H9 (cell line): Measurements from ENCODE around the gene HPRT1. TPM values are rescaled to one million over a fixed set of nuclear protein-coding genes. Genes with fewer than 3 reads are reported as not detected.
A peak's percentile ranks its signal among the peaks of the same experiment; 100 is the strongest.

Experiments
- DNase-seq: peaks from one replicate; pipeline ENCODE4 v3.0.0-alpha.2; 2017
- H2AFZ ChIP-seq: one replicate; pipeline ENCODE4 v1.6.1; 2013; ENCODE audit warnings: mild to moderate bottlenecking, low read length, control low read depth, moderate library complexity
- H2AK5ac ChIP-seq: 2 replicates; pipeline ENCODE4 v1.6.1; 2013; ENCODE audit warnings: low read length, control low read depth, mixed read lengths; ENCODE audit not compliant: insufficient read length
- H2BK120ac ChIP-seq: one replicate; pipeline ENCODE4 v1.6.1; 2013; ENCODE audit warnings: low read depth, mild to moderate bottlenecking, low read length, control low read depth, inconsistent platforms; ENCODE audit not compliant: poor library complexity, severe bottlenecking
- H2BK12ac ChIP-seq: 2 replicates; pipeline ENCODE4 v1.6.1; 2013; ENCODE audit warnings: low read length, control low read depth, mixed read lengths, low read depth; ENCODE audit not compliant: insufficient read length
- H2BK15ac ChIP-seq: 2 replicates; pipeline ENCODE4 v1.6.1; 2013; ENCODE audit warnings: low read depth, low read length, control low read depth
- H2BK20ac ChIP-seq: one replicate; pipeline ENCODE4 v1.6.1; 2013; ENCODE audit warnings: low read depth, mild to moderate bottlenecking, low read length, control low read depth, inconsistent platforms; ENCODE audit not compliant: poor library complexity, severe bottlenecking
- H2BK5ac ChIP-seq: 2 replicates; pipeline ENCODE4 v1.6.1; 2013; ENCODE audit warnings: low read length, control low read depth, mixed read lengths; ENCODE audit not compliant: insufficient read length
- H3K14ac ChIP-seq: 2 replicates; pipeline ENCODE4 v1.6.1; 2013; ENCODE audit warnings: low read length, control low read depth; ENCODE audit not compliant: insufficient read depth
- H3K18ac ChIP-seq: 2 replicates; pipeline ENCODE4 v1.6.1; 2013; ENCODE audit warnings: low read depth, mild to moderate bottlenecking, mixed read lengths, low read length, control low read depth; ENCODE audit not compliant: insufficient read length
- H3K23ac ChIP-seq: 2 replicates; pipeline ENCODE4 v1.6.1; 2013; ENCODE audit warnings: low read length, control low read depth, mixed read lengths, low read depth; ENCODE audit not compliant: insufficient read length
- H3K23me2 ChIP-seq: 2 replicates; pipeline ENCODE4 v1.6.1; 2013; ENCODE audit warnings: low read depth, mild to moderate bottlenecking, mixed read lengths, low read length, control low read depth; ENCODE audit not compliant: insufficient read length, poor library complexity, severe bottlenecking
- H3K27ac ChIP-seq: 2 replicates; pipeline ENCODE4 v1.5.1; 2013; ENCODE audit warnings: low read length, control low read depth, mixed read lengths, low read depth; ENCODE audit not compliant: insufficient read length
- H3K27me3 ChIP-seq: 2 replicates; pipeline ENCODE4 v1.6.1; 2013; ENCODE audit warnings: low read length, control low read depth, inconsistent platforms; ENCODE audit not compliant: insufficient read depth
- H3K4ac ChIP-seq: 2 replicates; pipeline ENCODE4 v1.6.1; 2013; ENCODE audit warnings: low read depth, mild to moderate bottlenecking, control low read depth, inconsistent platforms, low read length, moderate library complexity
- H3K4me1 ChIP-seq: 2 replicates; pipeline ENCODE4 v1.6.1; 2013; ENCODE audit warnings: low read length, control low read depth, inconsistent platforms; ENCODE audit not compliant: insufficient read depth
- H3K4me2 ChIP-seq: 2 replicates; pipeline ENCODE4 v1.6.1; 2013; ENCODE audit warnings: low read length, control low read depth, mixed read lengths; ENCODE audit not compliant: insufficient read length, insufficient read depth
- H3K56ac ChIP-seq: 2 replicates; pipeline ENCODE4 v1.6.1; 2013; ENCODE audit warnings: low read depth, mild to moderate bottlenecking, mixed read lengths, low read length, control low read depth; ENCODE audit not compliant: insufficient read length
- H3K79me1 ChIP-seq: 2 replicates; pipeline ENCODE4 v1.6.1; 2013; ENCODE audit warnings: low read depth, mild to moderate bottlenecking, moderate library complexity, low read length, control low read depth, inconsistent platforms; ENCODE audit not compliant: insufficient read depth, poor library complexity, severe bottlenecking
- H3K79me2 ChIP-seq: 2 replicates; pipeline ENCODE4 v1.6.1; 2013; ENCODE audit warnings: low read length, control low read depth, inconsistent platforms; ENCODE audit not compliant: insufficient read depth
- H3K9ac ChIP-seq: 2 replicates; pipeline ENCODE4 v1.6.1; 2013; ENCODE audit warnings: low read length, control low read depth, mixed read lengths; ENCODE audit not compliant: insufficient read length; ENCODE audit errors: extremely low read depth
- H3K9me3 ChIP-seq: one replicate; pipeline ENCODE4 v1.6.1; 2013; ENCODE audit warnings: low read depth, low read length, inconsistent platforms; ENCODE audit not compliant: control insufficient read depth
- H3T11ph ChIP-seq: one replicate; pipeline ENCODE4 v1.6.1; 2013; ENCODE audit warnings: mild to moderate bottlenecking, low read length, control low read depth, inconsistent platforms
- H4K20me1 ChIP-seq: one replicate; pipeline ENCODE4 v1.6.1; 2013; ENCODE audit not compliant: control insufficient read depth, insufficient read length, insufficient read depth
- H4K5ac ChIP-seq: 2 replicates; pipeline ENCODE4 v1.6.1; 2013; ENCODE audit warnings: low read depth, mild to moderate bottlenecking, mixed read lengths, low read length, control low read depth; ENCODE audit not compliant: insufficient read length
- H4K8ac ChIP-seq: replicated peaks from 2 replicates; pipeline ENCODE4 v1.6.1; 2013; ENCODE audit warnings: low read length, control low read depth, mixed read lengths, low read depth; ENCODE audit not compliant: insufficient read length
- H4K91ac ChIP-seq: 2 replicates; pipeline ENCODE4 v1.6.1; 2013; ENCODE audit warnings: low read depth, mild to moderate bottlenecking, moderate library complexity, mixed read lengths, low read length, control low read depth; ENCODE audit not compliant: insufficient read length
- H3K27ac Mint-ChIP-seq, 3 experiments: 2 replicates in 2 of 3; 3 replicates in 1 of 3; pipeline ENCODE4 v1.8.0; 2020 to 2021; ENCODE audit warnings: mixed read lengths in 3 of 3, mild to moderate bottlenecking in 1 of 3, moderate library complexity in 1 of 3
- H3K27me3 Mint-ChIP-seq: 2 replicates; pipeline ENCODE4 v1.8.0; 2021; ENCODE audit warnings: low read depth, mild to moderate bottlenecking, moderate library complexity, mixed read lengths
- H3K36me3 Mint-ChIP-seq, 3 experiments: 2 replicates in 2 of 3; 3 replicates in 1 of 3; pipeline ENCODE4 v1.8.0; 2020 to 2021; ENCODE audit warnings: low read depth in 3 of 3, mixed read lengths in 3 of 3; ENCODE audit not compliant: insufficient read depth in 1 of 3
- H3K4me1 Mint-ChIP-seq, 2 experiments: 2 replicates each; pipeline ENCODE4 v1.8.0; 2020; ENCODE audit warnings: mixed read lengths in 2 of 2
- H3K4me3 Mint-ChIP-seq, 2 experiments: 2 replicates in 1 of 2; 3 replicates in 1 of 2; pipeline ENCODE4 v1.8.0; 2020 to 2021; ENCODE audit warnings: mild to moderate bottlenecking in 2 of 2, mixed read lengths in 2 of 2, moderate library complexity in 1 of 2
- H3K9me3 Mint-ChIP-seq, 2 experiments: 2 replicates in 1 of 2; 3 replicates in 1 of 2; pipeline ENCODE4 v1.8.0; 2020; ENCODE audit warnings: mild to moderate bottlenecking in 2 of 2, mixed read lengths in 2 of 2, moderate library complexity in 1 of 2
- WGBS: extraction: QIAGEN DNeasy Blood & Tissue Kit; methylation state at CpG from one replicate; pipeline ENCODE4 v1.1.7; 2013; ENCODE audit warnings: missing lambda C conversion rate, low lambda C conversion rate, mixed read lengths; ENCODE audit not compliant: insufficient read length; ENCODE audit errors: extremely low coverage; 5-methylcytosine and 5-hydroxymethylcytosine counted together
- total RNA-seq: library from RNA; stranded (reverse); gene quantifications from 2 replicates; pipeline ENCODE4 v1.2.1, GENCODE V29; 2021
- TF ChIP-seq, protein P1 (sequence below): fragments of 200-600 bp; sonication (generic); conservative IDR thresholded peaks from 3 replicates; pipeline ENCODE4 v1.8.0; 2021; ENCODE audit warnings: antibody characterized with exemption, mild to moderate bottlenecking

The HPRT1 gene
- total RNA-seq, 1 experiment from 2014 or later, result 39.2 TPM

DNA sequence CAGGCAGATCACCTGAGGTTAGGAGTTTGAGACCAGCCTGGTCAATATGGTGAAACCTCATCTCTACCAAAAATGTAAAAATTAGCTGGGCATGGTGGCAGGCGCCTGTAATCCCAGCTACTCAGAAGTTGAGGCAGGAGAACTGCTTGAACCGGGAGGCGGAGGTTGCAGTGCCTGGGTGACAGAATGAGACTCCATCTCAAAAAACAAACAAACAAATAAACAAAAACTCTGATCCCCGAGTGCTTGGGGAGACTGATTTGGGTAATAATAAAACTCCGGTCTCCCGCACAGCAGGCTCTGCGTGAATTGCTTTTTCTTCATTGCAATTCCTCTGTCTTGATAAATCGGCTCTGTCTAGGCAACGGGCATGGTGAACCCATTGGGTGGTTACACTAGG lies 73.4 kb downstream of the HPRT1 start:
- Histone ChIP-seq H3K23ac (no peak overlapping the region), H2BK20ac (no peak overlapping the region), H3K9me3 (peaks cover 9% of the 10 kb centered on the region), H4K20me1 (no peaks in the 10 kb centered on the region), H2BK15ac (no peak overlapping the region), H3K79me2 (no peaks in the 10 kb centered on the region), H3K4me2 (no peak overlapping the region), H4K8ac (no peak overlapping the region), H3K27me3 (no peaks in the 10 kb centered on the region; the same call in 1 of the 2 replicates), H3K9ac (no peak overlapping the region), H2BK120ac (no peak overlapping the region), H4K91ac (no peak overlapping the region), H3K27ac (no peak overlapping the region), H3K18ac (no peak overlapping the region), H2BK12ac (no peak overlapping the region), H3K4me1 (no peaks in the 10 kb centered on the region; the same call in 1 of the 2 replicates), H2AFZ (no peak overlapping the region), H3K79me1 (no peaks in the 10 kb centered on the region), H2BK5ac (no peak overlapping the region), H3K4ac (no peak overlapping the region), H3T11ph (no peak overlapping the region), H3K14ac (no peak overlapping the region), H3K56ac (no peak overlapping the region), H2AK5ac (no peak overlapping the region), H4K5ac (no peak overlapping the region), H3K23me2 (peaks cover 3% of the 10 kb centered on the region)
- H3K27me3 Mint-ChIP-seq, result peaks cover 19% of the 10 kb centered on the region
- peaks cover 0 to 10% (median 4%) of the 10 kb centered on the region in 3 experiments; a peak in 5 of 7 replicates for H3K36me3 Mint-ChIP-seq
- no peak for DNase-seq
- no peak overlapping the region; a peak in 1 of 5 replicates for H3K4me3 Mint-ChIP-seq
- TF ChIP-seq, protein P1, sequence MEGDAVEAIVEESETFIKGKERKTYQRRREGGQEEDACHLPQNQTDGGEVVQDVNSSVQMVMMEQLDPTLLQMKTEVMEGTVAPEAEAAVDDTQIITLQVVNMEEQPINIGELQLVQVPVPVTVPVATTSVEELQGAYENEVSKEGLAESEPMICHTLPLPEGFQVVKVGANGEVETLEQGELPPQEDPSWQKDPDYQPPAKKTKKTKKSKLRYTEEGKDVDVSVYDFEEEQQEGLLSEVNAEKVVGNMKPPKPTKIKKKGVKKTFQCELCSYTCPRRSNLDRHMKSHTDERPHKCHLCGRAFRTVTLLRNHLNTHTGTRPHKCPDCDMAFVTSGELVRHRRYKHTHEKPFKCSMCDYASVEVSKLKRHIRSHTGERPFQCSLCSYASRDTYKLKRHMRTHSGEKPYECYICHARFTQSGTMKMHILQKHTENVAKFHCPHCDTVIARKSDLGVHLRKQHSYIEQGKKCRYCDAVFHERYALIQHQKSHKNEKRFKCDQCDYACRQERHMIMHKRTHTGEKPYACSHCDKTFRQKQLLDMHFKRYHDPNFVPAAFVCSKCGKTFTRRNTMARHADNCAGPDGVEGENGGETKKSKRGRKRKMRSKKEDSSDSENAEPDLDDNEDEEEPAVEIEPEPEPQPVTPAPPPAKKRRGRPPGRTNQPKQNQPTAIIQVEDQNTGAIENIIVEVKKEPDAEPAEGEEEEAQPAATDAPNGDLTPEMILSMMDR, result no peak
- H3K9me3 Mint-ChIP-seq, result peaks cover 8 to 76% of the 10 kb centered on the region in 2 experiments
- H3K4me1 Mint-ChIP-seq, result peaks cover 19 to 37% of the 10 kb centered on the region in 2 experiments
- H3K27ac Mint-ChIP-seq, result peak overlapping the region in 2 of 3 experiments; percentile 4 to 78; a peak in 2 of 7 replicates
- no CpG with 5 or more reads among the region's 9 CpGs for WGBS
